Measurements from ENCODE around the gene AFDN. TPM values are rescaled to one million over a fixed set of nuclear protein-coding genes. Genes with fewer than 3 reads are reported as not detected.

AFDN gene
- total and polyA plus RNA-seq, 2 experiments from 2014 or later: 66.9 to 200 TPM

GRCh38 chr6:168016176-168016620 is 189.5 kb downstream of the AFDN start (continued):
- TF ChIP-seq REST (IDR thresholded peaks at IDR 0.05; ENCODE audit: unreplicated experiment) (no peak), CTCF (conservative IDR thresholded peaks at IDR 0.05; ENCODE audit: low read depth in 2 of 2) (no peak), ETS1 (IDR thresholded peaks at IDR 0.05) (no peak), JUNB (IDR thresholded peaks at IDR 0.05; ENCODE audit: unreplicated experiment) (no peak), EZH2phosphoT487 (IDR thresholded peaks at IDR 0.05; ENCODE audit: unreplicated experiment) (no peak), EZH2 (IDR thresholded peaks at IDR 0.05; ENCODE audit: low read depth, unreplicated experiment) (no peak), POLR2AphosphoS5 (IDR thresholded peaks at IDR 0.05; ENCODE audit: low read depth) (no peak), CREB1 (CRISPR knock-in tag; IDR thresholded peaks at IDR 0.05; ENCODE audit: low read depth) (no peak)

- H3K4me1 ChIP-seq (ENCODE audit: insufficient read depth): no peaks in the 10 kb centered on the region
- H3K27ac Mint-ChIP-seq: no peak overlapping the region
- H4K20me1 ChIP-seq (replicated peaks; ENCODE audit: insufficient read depth): no peaks in the 10 kb centered on the region
- no peaks in the 10 kb centered on the region for H3K36me3 ChIP-seq (ENCODE audit: insufficient read depth)
- no peak overlapping the region for H3K4me3 ChIP-seq
- no peaks in the 10 kb centered on the region for H3K27me3 ChIP-seq (ENCODE audit: insufficient read depth)
- DNase-seq (ENCODE audit: low spot score) (no peak), ATAC-seq (peak; percentile 82)
- H2AFZ ChIP-seq: peak overlapping the region; percentile 52; the same call in 1 of the 2 replicates
- H3K79me2 ChIP-seq (replicated peaks; ENCODE audit: insufficient read depth): no peaks in the 10 kb centered on the region
- H3K27ac ChIP-seq (ENCODE audit: low read depth): no peak overlapping the region
- no peaks in the 10 kb centered on the region for H3F3A ChIP-seq (replicated peaks; ENCODE audit: low read depth)
- 0 out of 2 replicates have a peak overlapping the region, but pooled peaks have one; percentile 32 for H3K4me2 ChIP-seq
- no peaks in the 10 kb centered on the region for H3K27me3 Mint-ChIP-seq (ENCODE audit: insufficient read depth, low read depth, poor library complexity)
- peaks cover 9% of the 10 kb centered on the region; the same call in 2 of the 3 replicates for H3K4me1 Mint-ChIP-seq
- no peak overlapping the region for H3K4me3 Mint-ChIP-seq
- H3K9me2 ChIP-seq (ENCODE audit: insufficient read depth): no peaks in the 10 kb centered on the region
- H3K36me3 Mint-ChIP-seq (ENCODE audit: low read depth): peaks cover 3% of the 10 kb centered on the region; the same call in 1 of the 3 replicates
- H3K9me3 Mint-ChIP-seq: peaks cover 5% of the 10 kb centered on the region
- TF ChIP-seq ETS1 (IDR thresholded peaks at IDR 0.05): no peak
- TF ChIP-seq EZH2 (IDR thresholded peaks at IDR 0.05; ENCODE audit: low read depth, unreplicated experiment): no peak
- TF ChIP-seq JUNB (IDR thresholded peaks at IDR 0.05; ENCODE audit: unreplicated experiment): no peak
- TF ChIP-seq ZNF462 (CRISPR knock-in tag; IDR thresholded peaks at IDR 0.05): no peak
These were observed 190.2 kb downstream of the AFDN start for GRCh38 chr6:168016721-168017525.
